Dedifferentiated amniotic fluid mesenchymal stem cell (primary cell): ENCODE data around the gene ADAMTSL2.

Source experiments
- DNase-seq: peaks from one replicate; pipeline ENCODE4 v3.0.0-alpha.2; 2016; ENCODE audit errors: extremely low spot score

ADAMTSL2 gene

DNA sequence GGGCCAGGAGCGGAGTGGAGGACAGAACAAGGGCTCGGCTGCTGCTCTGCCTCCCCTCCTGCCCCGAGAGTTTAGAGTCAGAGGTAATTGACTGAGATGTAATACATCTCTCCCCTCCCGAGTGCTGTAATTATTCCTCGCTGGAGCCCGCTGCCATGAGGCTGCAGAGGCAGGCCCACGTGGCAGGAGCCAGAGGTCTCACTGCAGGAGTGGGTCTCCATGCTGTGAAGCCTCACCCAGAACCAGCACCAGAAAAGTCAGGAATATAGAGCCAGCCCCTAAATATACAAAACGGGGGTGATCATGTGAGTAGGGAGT lies 72.2 kb downstream of the ADAMTSL2 start:
- DNase-seq, result no peak

DNA sequence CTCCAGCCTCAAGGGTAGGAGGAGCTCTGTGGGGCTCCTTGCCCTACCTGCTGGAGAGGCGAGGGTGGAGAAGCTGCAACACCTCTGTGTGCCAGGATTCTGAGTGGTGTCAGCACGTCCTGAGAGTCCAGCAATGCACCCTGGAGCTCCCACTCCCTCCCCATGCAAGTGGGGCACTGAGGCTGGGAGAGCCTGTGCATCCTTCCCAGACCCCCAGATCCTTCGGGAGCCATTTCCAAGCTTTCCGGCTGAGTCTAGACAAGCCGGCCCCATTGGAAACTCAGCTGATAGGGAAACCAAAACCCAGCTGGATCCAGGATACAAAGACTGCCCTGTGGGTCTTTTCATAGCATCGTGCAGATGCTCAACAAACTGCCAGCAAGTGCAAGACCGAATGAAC lies 72.9 kb downstream of the ADAMTSL2 start:
- DNase-seq, result no peak

GRCh38 chr9:133607976-133608375 lies 73.5 kb downstream of the ADAMTSL2 start:
- no peak for DNase-seq

DNA sequence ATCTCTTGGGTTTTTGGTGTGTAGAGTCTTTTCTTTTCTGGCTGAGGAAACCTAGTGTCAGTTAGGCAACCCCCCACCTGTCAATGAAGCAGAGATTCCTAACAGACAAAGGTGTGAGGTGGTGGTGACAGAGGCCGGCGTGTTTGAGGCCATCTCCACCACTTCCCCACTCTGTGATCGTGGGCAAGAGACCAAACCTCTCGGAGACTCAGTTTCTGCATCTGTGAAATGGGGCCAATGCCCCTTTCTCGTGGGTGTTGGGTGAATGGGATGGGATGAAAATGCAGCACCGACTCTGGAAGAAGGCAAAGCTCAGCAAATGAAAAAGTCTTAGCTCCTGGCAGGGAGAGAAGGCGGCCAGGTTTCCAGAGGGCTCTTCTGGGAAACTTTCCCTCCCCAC lies 73.9 kb downstream of the ADAMTSL2 start:
- no peak for DNase-seq

GRCh38 chr9:133608889-133609288 lies 74.4 kb downstream of the ADAMTSL2 start:
- no peak for DNase-seq

DNA sequence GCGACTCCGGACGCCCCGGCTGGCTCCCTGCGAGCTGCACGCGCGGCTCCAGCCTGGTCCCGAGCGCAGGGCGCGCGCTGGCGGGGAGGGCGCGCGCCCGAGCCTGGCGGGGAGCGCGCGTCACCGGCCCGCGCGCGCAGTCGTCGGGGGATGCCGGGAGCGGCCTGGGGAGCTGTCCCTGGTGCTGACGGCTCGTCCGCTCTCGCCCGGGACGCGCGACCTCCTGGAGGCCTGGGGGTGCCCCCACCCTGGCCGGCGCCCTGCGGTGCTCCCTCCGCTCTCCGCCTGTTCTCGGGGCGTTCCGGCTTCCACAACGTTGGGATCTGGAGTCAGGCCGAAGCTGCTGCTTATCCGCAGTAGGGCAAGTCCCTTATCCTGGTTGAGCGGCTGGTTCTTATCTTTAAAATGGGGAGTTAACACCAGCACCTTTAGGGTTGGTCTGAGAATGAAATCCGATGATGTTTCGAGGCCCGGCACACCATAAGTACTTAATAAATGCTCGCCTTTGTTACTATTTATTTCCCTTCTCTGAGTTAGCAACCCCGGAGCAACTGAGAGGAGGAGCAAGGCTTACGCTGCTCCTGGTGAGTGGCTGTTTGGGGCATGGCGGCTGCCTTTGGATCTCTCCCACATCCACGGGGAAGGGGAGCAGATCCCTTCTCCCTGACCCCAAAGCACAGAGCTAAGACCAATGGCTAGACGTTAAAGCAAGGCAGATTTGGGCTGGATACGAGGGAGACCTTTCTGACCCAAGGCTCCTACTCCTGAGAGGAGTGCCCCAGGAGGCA lies 75.0 kb downstream of the ADAMTSL2 start, which contains the start of gene FAM163B:
TSS of gene FAM163B (minus strand) at position 79 of the 788 bp plus-strand sequence. CDS start 29,166 bp downstream, outside the sequence.
- DNase-seq, result no peak

GRCh38 chr9:133610845-133611244 lies 76.3 kb downstream of the ADAMTSL2 start:
- no peak for DNase-seq

- DNase-seq, result no peak
Observed at GRCh38 chr9:133612051-133612450, 77.5 kb downstream of the ADAMTSL2 start.

GRCh38 chr9:133612816-133613215 lies 78.3 kb downstream of the ADAMTSL2 start:
- no peak for DNase-seq

GRCh38 chr9:133613432-133613831 lies 78.9 kb downstream of the ADAMTSL2 start:
- no peak for DNase-seq

GRCh38 chr9:133614056-133614455 lies 79.6 kb downstream of the ADAMTSL2 start:
- DNase-seq, result no peak

DNA sequence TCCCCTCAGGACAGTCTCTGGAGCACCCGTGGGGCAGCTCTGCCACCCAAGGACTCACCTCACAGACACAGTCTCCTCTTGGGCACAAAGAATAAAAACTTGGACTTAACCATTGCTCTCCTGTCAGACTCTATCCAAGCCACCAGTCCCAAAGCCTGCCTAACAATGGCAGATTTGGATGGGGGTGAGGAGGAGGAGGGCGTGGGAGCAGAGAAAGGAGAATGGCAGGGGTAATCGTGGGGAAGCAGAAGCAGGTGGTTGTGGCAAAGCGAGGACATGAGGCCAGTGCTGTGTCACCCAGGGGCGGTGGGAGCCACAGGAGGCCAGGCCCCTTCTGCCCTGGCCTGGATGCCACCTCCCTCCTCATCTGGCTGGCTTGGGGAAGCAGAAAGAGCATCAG lies 80.2 kb downstream of the ADAMTSL2 start:
- no peak for DNase-seq

GRCh38 chr9:133615186-133615585 lies 80.7 kb downstream of the ADAMTSL2 start:
- DNase-seq, result no peak

- DNase-seq, result no peak
Observed at GRCh38 chr9:133615606-133616188, 81.2 kb downstream of the ADAMTSL2 start.

- DNase-seq, result no peak
Observed at GRCh38 chr9:133616643-133617405, 82.3 kb downstream of the ADAMTSL2 start.

- no peak for DNase-seq
Observed at GRCh38 chr9:133618726-133619125, 84.2 kb downstream of the ADAMTSL2 start.

GRCh38 chr9:133619791-133620190 lies 85.3 kb downstream of the ADAMTSL2 start:
- DNase-seq, result no peak

DNA sequence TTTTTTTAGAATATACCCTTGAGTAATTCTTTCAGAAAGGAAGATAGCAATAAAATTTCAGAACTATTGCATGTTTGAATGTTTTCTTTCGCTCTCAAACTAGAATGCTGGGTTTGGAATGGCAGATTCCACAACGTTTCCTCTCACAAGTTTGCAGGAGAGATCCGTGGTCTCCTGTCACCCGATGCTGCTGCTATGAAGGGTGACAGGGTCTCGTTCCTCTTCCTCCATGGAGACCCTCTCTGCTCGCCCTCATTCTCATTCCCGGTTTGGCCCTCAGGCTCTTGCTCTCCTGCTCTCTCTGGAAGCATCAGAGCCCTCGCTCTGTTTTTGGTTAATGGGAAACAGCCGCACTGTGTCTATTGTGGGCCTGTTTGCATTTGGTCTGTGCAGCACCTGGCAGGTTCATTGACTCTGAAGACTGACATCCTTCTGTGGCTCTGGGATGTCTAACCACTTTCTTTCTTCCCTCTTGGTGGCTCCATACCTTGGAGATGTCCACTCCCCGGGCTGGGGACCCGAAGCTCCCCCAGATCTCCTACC lies 87.3 kb downstream of the ADAMTSL2 start:
- DNase-seq, result no peak

- DNase-seq, result no peak
Observed at GRCh38 chr9:133622555-133622954, 88.1 kb downstream of the ADAMTSL2 start.
